NCI-H2107 (cell line): ENCODE measurements around the gene TBCD.
A peak's percentile ranks its signal among the peaks of the same experiment; 100 is the strongest.

Experiments used
- DNase-seq: peaks from one replicate; lab custom pipeline; 2025; lab: John Stamatoyannopoulos, UW

The TBCD gene

GRCh38 chr17:82858376-82859126 is 106.7 kb downstream of the TBCD start:
- no peak for DNase-seq

GRCh38 chr17:82859431-82860403 is 107.9 kb downstream of the TBCD start:
- no peak for DNase-seq

GRCh38 chr17:82860606-82861392 is 108.9 kb downstream of the TBCD start:
- DNase-seq = no peak

DNA sequence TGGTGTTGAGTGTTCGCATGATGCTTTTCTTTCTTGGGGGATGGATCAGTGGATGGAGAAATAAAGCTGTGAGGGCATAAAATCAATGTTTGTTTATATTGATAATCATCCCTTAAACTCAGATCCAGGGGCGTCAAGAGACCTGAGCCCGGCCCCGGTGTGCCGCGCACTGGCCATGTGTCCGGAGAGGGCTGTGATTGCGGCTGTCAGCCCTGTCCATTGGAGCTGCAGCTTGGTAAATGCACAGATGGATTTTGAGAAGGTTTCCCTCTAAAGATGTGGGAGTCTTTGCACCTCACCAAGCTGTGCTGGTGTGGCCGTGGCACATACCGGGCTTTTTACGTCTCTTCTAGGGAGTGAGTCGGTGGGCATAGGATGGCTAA is 109.5 kb downstream of the TBCD start:
- no peak for DNase-seq

DNA sequence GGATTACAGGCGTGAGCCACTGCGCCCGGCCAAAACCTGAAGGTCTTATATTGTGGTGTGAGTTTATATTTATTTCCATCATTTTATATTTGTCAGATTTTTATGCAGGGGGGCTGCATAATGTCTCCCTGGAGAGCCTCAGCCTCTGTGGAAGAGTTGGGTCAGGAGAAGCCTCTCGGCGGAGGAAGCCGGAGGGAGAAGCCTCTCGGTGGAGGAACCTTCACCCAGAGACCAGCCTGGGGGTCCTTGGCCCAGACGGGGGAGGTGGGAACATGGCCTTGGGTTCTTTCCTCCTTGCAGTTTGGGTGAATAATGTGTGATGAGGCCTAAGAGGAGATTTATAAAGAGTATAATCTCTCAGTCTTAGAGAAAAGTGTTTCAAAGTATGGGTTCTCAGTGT is 110.3 kb downstream of the TBCD start:
- DNase-seq = no peak

GRCh38 chr17:82862737-82863382 is 111.0 kb downstream of the TBCD start:
- DNase-seq = no peak

GRCh38 chr17:82863383-82863940 is 111.6 kb downstream of the TBCD start:
- DNase-seq = no peak

DNA sequence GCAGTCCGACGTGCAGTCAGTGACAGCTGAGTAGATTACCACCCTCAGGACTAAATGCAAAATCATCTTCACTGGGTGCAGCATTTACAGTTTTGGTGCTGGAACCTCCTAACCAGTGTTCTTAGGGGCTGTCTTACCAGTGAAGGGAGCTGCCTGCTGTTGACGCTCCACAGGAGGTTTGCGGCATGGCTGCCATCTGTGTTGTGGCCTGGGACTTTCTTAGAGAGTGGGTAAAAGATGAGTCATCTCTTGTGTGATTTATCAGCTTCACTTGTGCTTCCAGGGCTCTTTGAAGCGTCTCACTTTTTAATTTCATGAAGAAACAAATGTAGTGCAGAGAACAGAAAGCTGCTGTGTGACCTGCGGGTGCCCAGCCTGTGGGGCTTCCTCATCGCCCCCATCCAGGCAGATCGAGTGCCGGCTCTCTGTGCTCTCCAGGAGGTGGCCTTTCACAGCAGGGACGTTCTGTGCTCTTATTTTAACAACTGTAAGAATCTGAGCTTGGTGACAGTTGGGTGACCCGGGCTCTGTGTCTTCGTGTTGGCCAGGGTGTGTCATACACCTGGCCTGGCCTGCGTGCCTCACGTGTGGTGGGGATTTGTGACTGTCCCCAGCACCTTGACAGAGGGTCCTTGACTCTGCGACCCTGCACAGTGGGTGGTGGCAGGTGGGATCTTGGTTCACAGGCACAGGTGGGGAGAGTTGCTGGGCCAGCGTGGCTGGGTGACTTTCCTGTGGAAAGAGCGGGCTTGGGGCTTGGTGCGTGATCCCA is 112.3 kb downstream of the TBCD start:
- DNase-seq = peak; percentile 73

- DNase-seq = no peak
Measured at GRCh38 chr17:82864713-82865248, 112.9 kb downstream of the TBCD start.

DNA sequence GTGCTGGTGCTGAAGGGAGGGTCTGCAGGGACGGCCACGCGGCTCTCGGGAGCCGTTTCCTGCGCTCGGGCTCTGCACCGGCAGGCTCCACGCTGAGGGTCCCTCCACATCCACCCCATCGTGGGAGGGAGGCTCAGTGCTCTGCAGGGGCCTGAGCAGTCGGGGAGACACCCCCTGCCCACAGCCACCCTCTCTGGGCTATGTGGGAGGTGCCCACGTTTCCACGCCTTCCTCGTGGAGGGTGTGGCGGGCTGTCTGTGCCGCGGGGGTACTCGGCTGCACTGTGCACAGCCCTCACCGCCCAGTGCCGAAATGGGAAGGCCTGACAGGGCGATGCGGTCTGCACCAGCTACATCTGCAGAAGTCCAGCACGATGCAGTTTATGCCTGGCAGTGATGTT is 113.4 kb downstream of the TBCD start:
- no peak for DNase-seq

DNA sequence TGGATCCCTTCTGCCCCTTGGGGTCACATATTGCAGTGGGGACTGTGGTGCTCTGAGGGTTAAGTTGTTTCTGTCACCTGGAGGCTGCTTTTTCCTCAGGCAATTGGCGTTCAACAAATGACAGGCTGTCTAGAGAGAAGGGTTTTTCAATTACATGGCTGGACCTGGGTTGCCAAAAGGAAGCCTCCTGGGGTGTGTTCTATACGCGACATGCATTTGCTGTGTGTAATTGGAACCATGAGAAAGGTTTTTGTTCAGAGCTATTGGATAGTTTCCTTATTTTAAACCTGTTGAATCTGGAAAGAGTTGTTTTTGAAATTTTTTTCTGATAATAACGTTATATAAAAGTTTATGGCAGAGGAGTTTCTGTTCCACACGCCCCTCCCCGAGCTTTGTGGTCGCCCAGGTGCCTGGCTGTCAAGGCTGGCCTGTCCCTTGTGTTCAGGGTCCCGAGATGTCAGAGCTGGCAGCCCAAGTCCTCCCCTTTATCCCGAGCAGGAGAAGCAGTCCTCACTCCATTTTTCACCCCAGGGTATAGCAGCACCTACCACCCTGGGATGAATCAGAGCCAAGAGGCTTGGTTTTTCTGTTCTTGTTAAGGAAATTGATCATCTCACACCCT is 114.0 kb downstream of the TBCD start:
- no peak for DNase-seq

DNA sequence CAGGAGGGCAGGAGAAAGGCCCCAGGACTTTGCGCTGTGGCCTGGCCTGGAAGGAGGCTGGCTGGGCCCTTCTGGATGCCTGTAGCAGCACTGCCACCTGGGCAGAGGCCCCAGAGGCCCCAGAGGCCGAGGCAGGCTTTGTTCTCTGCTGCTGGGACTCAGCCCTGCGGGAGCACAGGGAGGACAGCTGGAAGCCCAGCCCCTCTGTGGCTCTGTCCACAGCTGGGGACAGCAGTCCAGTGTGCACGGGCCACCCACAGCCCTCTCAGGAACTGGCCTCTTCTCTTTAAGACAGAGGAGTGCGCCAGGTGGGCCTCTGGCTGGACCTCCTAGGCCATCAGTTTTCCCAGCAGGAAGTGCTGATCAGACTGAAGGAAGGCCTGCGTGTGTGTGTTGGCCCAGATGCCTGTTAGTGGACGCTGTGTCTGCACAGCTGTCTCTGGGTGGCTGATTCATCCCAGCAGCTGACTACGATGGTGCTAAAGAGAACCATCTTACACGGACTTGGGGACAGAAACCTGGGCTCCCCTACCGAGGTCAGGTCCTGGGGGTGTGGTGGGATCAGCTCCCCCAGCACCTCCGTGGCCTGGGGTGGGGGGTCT is 114.8 kb downstream of the TBCD start:
- no peak for DNase-seq

DNA sequence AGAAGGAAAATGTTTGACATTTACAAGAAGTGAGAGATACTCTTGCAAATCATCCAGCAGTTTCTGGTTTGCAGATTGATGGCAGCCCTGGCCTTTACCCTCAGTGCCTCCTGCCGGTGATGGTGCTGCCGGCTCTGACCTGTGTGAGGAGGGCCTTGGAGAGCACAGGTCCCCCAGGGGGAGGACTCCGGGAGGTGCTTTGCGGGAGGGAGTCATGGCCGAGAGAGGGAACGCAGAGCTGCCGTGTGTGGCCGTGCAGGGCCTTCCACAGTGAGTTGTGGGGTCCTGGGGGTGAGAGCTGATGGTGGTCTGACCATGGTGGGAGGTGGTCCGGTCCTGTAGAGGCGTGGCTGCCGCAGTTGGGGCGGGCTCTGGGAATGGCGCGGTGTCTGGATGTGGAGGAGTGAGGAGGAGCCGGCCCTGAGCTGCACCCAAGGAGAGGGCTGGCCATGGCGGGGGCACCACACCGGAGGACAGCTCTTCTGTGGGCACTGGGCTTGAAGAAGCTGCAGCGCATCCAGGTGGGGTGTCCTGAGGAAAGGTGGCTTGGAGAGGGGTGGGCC is 116.0 kb downstream of the TBCD start:
- no peak for DNase-seq

- DNase-seq = no peak
Measured at GRCh38 chr17:82868715-82869131, 116.9 kb downstream of the TBCD start.

DNA sequence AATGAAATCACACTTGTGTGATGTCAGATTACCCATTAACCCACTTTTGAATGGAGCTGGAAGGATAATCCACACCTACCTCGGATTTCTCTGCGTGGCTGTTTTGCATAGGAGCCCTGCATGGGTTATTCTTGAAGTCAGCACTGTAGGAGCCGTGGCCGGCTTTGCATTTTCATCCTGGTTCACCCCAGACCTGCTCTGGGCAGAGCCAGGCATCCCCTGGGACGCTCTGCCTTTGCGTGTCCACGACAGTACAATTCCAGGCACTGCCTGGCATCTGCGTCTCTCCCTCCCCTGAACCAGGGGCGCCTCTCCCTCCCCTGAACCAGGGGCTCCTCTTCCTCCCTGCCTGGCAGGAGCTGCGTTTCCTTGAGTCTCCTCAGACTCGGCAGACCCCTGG is 117.7 kb downstream of the TBCD start:
- no peak for DNase-seq

- no peak for DNase-seq
Measured at GRCh38 chr17:82870091-82870491, 118.2 kb downstream of the TBCD start.

GRCh38 chr17:82870541-82870940 is 118.7 kb downstream of the TBCD start:
- no peak for DNase-seq

DNA sequence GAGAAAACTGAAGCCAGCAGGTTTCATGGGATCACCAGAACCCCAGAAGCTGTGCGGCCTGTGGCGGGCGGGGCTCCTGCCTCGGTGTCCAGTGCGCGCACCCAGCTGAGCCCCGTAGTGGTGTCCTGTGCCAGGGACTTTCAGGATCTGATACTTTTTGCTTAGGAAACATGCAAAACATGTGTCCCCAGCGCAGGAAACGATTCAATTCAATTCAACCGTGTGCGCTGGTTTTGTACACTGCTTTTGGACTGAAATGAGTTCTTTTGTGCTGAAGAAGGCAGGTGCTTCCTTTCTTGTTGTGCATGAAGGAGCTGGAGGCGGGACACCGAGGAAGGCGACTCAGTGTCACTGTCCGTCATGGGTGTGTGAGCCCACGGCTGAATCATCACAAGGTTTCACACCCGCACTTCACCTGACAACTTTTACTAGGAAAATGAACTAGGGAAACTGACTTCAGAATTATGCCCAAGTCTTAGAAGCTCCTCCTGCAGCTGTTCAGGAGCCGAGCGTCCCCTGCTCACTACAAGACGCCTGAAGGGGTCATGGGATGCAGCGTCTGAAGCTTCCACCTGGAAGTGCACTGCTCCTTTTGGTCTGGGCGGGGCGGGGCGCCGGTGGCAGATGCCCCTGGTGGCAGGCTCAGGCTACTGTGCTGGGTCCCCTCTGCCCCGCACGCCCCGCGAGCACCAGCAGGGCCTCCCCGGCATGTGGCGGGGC is 119.4 kb downstream of the TBCD start:
- DNase-seq = no peak
